HG03521 (cell line): ENCODE data around the gene AFAP1L1.

ENCODE experiments used
- ATAC-seq: cut with Tn5 transposase; IDR thresholded peaks from one replicate; pipeline ENCODE4 v1.9.1; 2021; ENCODE audit warnings: mild to moderate bottlenecking, moderate library complexity; ENCODE audit not compliant: unreplicated experiment

AFAP1L1 gene

DNA sequence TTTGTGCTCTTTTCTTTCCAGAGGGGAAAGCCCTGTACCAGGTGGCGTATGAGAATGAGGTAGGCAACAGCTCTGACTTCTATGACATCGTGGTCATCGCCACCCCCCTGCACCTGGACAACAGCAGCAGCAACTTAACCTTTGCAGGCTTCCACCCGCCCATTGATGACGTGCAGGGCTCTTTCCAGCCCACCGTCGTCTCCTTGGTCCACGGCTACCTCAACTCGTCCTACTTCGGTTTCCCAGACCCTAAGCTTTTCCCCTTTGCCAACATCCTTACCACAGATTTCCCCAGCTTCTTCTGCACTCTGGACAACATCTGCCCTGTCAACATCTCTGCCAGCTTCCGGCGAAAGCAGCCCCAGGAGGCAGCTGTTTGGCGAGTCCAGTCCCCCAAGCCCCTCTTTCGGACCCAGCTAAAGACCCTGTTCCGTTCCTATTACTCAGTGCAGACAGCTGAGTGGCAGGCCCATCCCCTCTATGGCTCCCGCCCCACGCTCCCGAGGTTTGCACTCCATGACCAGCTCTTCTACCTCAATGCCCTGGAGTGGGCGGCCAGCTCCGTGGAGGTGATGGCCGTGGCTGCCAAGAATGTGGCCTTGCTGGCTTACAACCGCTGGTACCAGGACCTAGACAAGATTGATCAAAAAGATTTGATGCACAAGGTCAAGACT is 96.5 kb downstream of the AFAP1L1 start:
- ATAC-seq, result no peak

DNA sequence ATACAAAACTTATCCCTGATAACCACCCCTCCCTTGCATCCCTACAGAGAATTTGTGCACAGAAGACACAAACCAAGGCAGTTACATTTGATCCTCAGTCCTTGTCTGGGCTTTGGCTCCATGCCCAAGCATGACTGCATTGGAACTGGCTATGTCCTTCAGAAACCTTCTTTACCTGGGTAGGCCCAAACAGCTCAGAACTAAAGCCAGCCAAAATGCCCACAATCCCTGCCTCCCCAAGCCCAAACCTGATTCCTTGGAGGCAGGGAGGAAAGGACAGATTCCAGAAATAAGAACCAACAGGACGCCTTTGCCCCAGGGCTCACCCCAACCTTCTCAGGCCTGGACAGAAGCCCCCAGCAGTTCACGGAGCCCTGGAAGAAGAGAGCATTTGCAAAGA is 99.2 kb downstream of the AFAP1L1 start:
- no peak for ATAC-seq

GRCh38 chr5:149371296-149371962 is 99.8 kb downstream of the AFAP1L1 start:
- ATAC-seq, result peak; percentile 73

- no peak for ATAC-seq
These were observed 100.6 kb downstream of the AFAP1L1 start for GRCh38 chr5:149372076-149372795.

GRCh38 chr5:149372932-149373331 is 101.3 kb downstream of the AFAP1L1 start:
- ATAC-seq, result no peak

GRCh38 chr5:149374303-149374702 is 102.6 kb downstream of the AFAP1L1 start:
- ATAC-seq, result no peak

- ATAC-seq, result no peak
These were observed 103.1 kb downstream of the AFAP1L1 start for GRCh38 chr5:149374801-149375200.

GRCh38 chr5:149375434-149375833 is 103.8 kb downstream of the AFAP1L1 start:
- ATAC-seq, result no peak

DNA sequence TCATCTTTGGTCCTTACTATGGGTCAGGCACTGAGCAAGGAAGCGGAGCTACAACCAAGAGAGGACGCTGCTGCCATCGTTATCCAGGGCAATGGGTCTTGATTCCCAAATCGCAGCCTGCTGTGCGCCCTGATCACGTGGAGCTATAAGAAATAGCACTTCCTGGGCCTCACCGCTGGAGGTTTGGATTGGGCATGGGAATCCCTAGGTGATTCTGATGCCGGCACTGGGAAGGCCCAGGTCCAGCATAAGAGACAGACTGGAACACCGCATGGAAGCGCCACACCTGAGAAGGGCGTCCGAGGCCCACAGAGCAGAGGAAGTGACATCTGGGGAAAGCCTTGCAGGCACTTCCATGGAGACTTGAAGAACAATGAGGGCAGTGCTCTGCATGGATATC is 104.4 kb downstream of the AFAP1L1 start:
- no peak for ATAC-seq

DNA sequence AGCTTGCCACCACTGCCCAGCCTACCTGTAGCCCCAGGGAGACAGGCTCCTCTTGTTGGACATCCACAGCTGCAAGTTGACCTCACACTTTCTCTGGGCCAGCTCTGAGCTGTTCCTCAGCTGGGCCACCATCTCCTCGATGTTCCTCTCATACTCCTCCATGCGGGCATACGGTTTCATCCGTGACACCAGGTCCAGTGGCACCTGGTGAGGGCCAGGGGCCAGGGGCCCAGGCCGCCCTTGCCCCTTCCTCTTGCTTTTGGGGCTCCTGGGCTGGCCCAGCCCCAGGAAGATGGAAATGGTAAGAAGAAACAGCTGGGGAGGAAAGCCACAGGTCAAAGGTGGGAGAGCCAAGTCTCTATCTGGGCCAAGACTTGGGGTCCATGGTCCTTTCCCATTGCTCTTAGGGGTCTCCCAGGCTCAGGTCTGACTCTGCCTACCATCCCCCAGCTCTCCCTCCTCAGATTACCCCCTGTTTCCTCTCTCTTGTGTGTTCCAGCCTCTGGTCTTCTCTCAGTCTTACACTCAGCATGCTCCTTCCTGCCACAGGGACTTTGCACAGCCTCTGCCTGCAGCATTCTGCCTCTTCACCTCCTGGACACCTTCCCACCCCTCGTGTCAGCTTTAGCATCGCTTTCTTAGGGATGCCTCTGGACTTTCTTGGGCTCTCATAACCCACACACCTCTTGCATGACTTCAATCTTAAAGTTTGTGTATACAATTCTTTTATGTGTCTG is 105.2 kb downstream of the AFAP1L1 start:
- ATAC-seq, result no peak

DNA sequence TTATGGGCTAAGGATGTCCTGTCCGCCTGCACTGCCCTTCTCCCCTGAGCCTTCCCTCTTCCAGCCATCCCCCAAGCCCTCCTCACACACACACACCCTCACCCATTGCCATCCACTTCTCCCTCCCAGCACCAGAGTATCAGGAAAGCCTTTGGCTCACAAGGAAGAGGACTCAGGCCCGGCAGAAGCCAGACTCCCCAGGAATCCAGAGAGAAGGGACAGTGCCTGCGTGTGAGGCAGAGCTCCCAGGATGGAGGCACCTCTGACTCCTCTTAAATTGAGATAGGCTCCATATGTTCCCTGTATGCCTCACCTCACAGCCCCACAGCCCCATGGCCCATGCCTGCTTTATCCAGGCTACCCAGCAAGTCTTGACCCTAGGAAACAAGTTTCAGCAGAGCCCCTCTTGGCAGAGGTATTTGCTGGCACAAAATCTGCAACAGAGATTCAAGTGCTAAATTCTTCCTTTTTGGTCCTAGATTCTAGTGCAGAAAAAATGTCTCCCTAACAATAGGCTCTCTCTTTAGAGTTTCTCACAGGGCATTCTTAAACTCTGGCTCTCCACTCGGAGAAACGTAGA is 106.7 kb downstream of the AFAP1L1 start:
- no peak for ATAC-seq

- ATAC-seq, result no peak
These were observed 107.6 kb downstream of the AFAP1L1 start, which contains the start of gene IL17B for GRCh38 chr5:149379177-149379761. Gene IL17B, minus strand, starts transcription at chr5:149379292. Its CDS starts 67 bp downstream, at chr5:149379225.

- no peak for ATAC-seq
These were observed 108.2 kb downstream of the AFAP1L1 start for GRCh38 chr5:149379818-149380374.

GRCh38 chr5:149380466-149381121 is 108.9 kb downstream of the AFAP1L1 start:
- no peak for ATAC-seq

GRCh38 chr5:149381261-149381985 is 109.8 kb downstream of the AFAP1L1 start:
- ATAC-seq, result no peak

DNA sequence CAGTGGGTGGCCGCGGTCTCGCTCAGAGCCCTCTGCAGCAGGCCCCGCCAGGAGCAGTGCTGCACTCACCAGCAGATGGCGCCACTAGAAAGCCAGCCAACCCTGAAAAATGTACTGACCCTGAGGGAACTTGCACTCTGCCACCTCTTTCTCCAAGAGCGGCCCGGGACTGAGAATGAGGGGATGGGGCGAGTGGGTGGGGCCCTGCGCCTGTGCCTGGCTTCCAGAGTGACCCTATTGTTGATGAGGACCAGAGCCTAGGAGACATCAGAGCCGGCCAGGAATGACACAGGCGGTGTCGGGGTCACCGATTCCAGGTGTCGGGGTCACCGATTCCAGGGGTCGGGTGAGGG is 110.3 kb downstream of the AFAP1L1 start:
- peak; percentile 82 for ATAC-seq

DNA sequence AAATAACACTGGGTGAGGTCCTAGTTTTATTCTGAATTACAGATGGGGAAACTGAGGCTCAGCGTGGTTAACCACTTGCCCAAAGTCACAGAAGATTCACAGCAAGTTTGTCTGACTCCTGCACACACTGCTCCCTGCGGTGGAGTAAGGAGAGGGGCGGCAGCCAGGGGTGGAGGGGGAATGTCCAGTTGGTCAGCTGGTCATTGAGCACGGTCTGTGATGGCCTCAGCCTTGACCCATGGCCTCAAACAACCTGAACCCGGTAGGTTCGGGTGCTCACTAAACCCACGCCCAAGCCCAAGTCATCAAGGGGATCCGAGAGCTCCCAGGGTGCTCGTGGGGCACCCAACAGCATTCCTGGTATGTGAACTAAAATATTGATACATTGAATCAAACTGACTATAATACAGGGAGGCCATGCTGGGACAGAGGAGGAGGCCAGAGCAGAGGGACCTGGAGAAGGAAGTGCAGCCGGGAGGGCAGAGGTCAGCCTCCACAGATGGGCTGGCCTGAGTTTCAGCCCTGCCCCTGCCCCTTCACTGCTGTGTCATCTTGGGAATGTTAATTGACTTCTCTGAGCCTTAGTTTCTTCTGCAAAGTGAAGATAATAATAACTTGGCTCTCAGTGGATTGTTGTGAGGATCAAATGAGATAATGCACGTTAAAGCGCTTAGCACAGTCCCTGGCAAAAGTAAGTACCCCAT is 111.0 kb downstream of the AFAP1L1 start:
- no peak for ATAC-seq

DNA sequence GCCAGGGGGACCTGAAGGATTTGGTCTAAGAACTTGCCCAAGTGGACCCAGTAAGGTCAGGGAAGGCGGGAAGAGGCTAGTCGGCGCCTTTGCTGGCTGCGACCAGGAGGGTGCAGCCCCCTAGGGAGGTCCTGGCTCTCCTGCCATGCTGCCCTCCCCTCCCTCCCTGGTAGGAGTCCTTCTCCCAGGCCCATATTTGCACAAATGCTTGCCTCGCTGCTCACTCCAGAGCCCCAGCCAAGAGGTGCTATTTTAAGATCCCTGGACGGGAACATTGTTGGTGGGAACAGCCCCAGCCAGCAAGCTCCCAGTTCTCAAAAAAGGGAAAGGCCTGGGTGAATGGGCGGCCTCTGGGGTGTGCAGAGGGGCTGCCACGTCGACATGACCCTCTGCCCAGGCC is 111.7 kb downstream of the AFAP1L1 start:
- ATAC-seq, result no peak
